SK-N-MC (cell line): Measurements from ENCODE around the gene SDF4.

Experiments used
- DNase-seq: peaks from one replicate; pipeline ENCODE4 v3.0.0-alpha.2; 2011; ENCODE audit warnings: low read depth, low spot score
- H3K27ac ChIP-seq: fragments of 200-600 bp; sonication (generic); 2 replicates; pipeline ENCODE4 v1.5.1; 2016; ENCODE audit warnings: mixed run types
- H3K36me3 ChIP-seq: fragments of 200-600 bp; sonication (generic); 2 replicates; pipeline ENCODE4 v1.6.1; 2017; ENCODE audit warnings: antibody characterized with exemption, low read length, mixed read lengths; ENCODE audit not compliant: insufficient read depth
- H3K4me3 ChIP-seq: fragments of 200-600 bp; sonication (generic); 2 replicates; pipeline ENCODE4 v1.5.1; 2016
- H3K9ac ChIP-seq: fragments of 200-600 bp; sonication (generic); 2 replicates; pipeline ENCODE4 v1.8.0; 2017; ENCODE audit warnings: mixed run types, mixed read lengths; ENCODE audit not compliant: insufficient read length
- H3K9me3 ChIP-seq: fragments of 200-600 bp; sonication (generic); 2 replicates; pipeline ENCODE4 v1.6.1; 2017; ENCODE audit warnings: low read depth, mild to moderate bottlenecking, antibody characterized with exemption, low read length, moderate library complexity, mixed read lengths
- EZH2 ChIP-seq: fragments of 200-600 bp; sonication (generic); IDR thresholded peaks from one replicate; pipeline ENCODE4 v1.6.1; 2017; ENCODE audit warnings: antibody characterized with exemption
- FOXP2 ChIP-seq: optimal IDR thresholded peaks from 2 replicates; pipeline ENCODE3; 2011; ENCODE audit warnings: mild to moderate bottlenecking, moderate library complexity; ENCODE audit not compliant: insufficient read depth; ENCODE audit errors: extremely low read length, control extremely low read depth
- POLR2AphosphoS5 ChIP-seq: IDR thresholded peaks from 2 replicates; pipeline ENCODE4 v1.6.1; 2012; ENCODE audit warnings: mild to moderate bottlenecking, low read depth, low read length, borderline replicate concordance

The SDF4 gene

GRCh38 chr1:1240822-1241587, 9.2 kb upstream of the SDF4 start:
- Histone ChIP-seq H3K27ac (no peak overlapping the region), H3K4me3 (no peak overlapping the region), H3K9ac (no peak overlapping the region), H3K36me3 (no peaks in the 10 kb centered on the region), H3K9me3 (no peaks in the 10 kb centered on the region)
- TF ChIP-seq POLR2AphosphoS5: no peak
- TF ChIP-seq EZH2: no peak
- no peak for TF ChIP-seq FOXP2
- no peak for DNase-seq

DNA sequence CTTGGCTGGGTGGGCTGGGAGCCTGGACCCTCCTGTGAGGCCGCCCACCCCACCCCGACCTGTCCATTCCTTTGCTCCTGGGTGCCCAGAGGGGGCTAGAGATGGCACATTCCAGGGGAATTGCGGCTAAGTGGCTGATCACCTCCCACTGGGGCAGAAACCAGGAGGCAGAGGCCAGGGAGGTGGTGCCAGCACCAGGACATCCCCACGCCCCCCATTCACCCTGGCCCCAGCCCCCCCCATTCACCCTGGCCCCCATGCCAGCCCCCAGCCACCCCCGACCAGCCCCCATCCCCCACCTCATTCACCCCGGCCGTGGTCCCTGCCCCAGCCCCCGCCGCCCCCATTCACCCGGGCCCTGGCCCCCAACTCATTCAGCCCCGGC, 8.5 kb upstream of the SDF4 start:
- Histone ChIP-seq H3K27ac (no peak overlapping the region), H3K9me3 (no peaks in the 10 kb centered on the region), H3K9ac (no peak overlapping the region), H3K36me3 (no peaks in the 10 kb centered on the region), H3K4me3 (no peak overlapping the region)
- DNase-seq: no peak
- TF ChIP-seq POLR2AphosphoS5 (no peak), FOXP2 (no peak), EZH2 (no peak)

DNA sequence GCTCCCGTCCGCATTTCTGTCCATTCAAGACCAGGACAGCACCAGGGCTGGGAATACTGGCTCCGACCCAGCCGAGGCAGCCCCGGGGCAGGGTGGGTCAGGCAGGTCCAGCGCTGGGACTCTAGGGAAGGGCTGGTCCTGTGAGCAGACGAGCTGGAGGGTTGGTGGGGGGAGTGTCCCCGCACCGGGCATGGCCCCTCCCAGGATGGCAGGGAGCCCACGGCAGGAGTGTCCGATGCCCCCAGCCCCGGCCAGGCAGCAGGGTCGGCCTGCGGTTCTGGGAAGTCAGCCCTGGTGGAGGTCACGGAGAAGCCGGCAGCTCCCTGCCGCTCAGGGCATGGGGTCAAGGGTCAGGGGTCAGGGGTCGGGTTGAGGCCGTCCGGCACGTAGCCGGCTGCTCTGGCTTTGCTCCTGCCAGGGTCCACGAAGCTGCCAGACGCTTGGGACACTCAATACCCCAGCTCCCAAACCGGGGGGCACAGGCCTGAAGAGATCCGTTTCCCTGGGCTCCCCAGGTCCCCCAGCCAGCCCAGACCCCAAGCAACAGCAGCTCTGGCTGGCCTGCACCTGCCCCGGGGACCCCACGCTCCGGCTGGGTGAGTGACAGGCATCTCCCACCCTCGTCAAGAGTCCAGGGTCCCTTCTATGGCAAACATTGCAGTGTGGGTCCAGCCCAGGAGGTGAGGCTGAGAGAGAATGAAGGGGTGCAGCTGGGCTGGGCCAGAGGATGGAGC, 8.0 kb upstream of the SDF4 start:
- H3K9ac ChIP-seq: no peak overlapping the region
- no peak overlapping the region for H3K4me3 ChIP-seq
- no peak for TF ChIP-seq EZH2
- TF ChIP-seq POLR2AphosphoS5: no peak
- no peak for TF ChIP-seq FOXP2
- H3K36me3 ChIP-seq: no peaks in the 10 kb centered on the region
- H3K27ac ChIP-seq: no peak overlapping the region
- H3K9me3 ChIP-seq: no peaks in the 10 kb centered on the region
- DNase-seq: no peak

DNA sequence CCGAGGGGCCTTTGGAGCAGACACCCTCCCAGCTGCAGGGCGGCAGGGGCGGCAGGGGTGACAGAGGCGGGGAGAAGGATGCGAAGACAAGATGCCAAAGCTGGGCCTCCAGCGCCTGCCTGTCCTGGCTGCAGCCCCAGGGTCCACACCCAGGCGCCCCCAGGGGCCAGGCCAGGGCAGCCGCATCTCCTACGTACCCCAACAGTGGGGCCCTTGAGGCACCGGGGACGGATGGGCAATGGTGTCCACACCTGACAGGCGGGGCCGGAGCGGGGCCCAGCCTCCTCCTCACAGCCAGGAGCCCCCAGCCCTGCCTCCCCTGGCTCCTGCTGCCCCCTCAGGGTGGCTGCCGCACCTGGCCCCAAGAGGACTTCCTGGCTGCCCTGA, 7.4 kb upstream of the SDF4 start:
- H3K36me3 ChIP-seq: no peaks in the 10 kb centered on the region
- H3K27ac ChIP-seq: no peak overlapping the region
- no peak overlapping the region for H3K4me3 ChIP-seq
- no peak overlapping the region for H3K9ac ChIP-seq
- TF ChIP-seq EZH2 (no peak), FOXP2 (no peak), POLR2AphosphoS5 (no peak)
- H3K9me3 ChIP-seq: no peaks in the 10 kb centered on the region
- DNase-seq: no peak

GRCh38 chr1:1238702-1239178, 6.9 kb upstream of the SDF4 start:
- DNase-seq: no peak
- Histone ChIP-seq H3K27ac (no peak overlapping the region), H3K4me3 (no peak overlapping the region), H3K9me3 (no peaks in the 10 kb centered on the region), H3K36me3 (no peaks in the 10 kb centered on the region), H3K9ac (no peak overlapping the region)
- no peak for TF ChIP-seq EZH2
- TF ChIP-seq POLR2AphosphoS5: no peak
- TF ChIP-seq FOXP2: no peak

DNA sequence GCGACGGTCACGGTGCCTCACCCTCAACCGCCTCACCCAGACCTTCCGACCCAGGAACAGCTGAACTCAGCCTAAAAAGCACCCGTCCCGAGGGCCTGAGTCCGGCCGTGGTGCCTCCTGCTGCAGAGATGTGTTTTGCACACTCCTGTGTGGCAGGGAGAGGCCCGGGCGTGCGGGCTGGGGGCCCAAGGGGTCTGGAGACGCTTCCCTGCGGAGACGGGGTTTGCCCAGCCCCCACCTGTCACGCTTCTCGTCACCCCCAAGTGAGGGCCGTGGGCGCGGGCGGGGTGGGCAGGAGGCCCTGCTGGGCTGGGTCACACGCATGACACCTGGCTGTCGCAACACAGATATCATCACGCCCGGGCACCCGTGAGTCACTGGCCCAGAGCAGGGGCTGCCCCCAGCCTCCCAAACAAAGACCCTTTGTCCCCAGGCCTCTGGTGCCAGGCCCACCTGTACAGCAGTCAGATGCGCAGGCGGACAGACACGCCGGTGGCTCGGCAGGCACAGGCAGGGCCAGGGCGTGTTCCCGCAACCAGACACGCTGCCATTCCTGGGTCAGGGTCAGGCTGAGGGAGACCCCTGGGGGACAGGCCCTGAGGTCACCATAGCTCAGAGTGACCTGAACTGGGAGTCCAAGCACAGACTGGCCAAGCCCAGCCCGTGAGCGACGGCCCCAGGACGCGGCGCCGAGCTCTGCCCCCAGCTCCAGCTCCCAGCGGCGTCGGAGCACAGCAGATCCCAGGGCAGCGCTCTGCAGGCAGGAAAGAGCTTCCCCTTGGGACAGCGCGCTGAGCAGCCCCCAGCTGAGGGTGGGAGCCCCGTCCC, 6.3 kb upstream of the SDF4 start:
- no peak for TF ChIP-seq FOXP2
- no peak for TF ChIP-seq POLR2AphosphoS5
- TF ChIP-seq EZH2: no peak
- no peak overlapping the region for H3K4me3 ChIP-seq
- H3K9me3 ChIP-seq: no peaks in the 10 kb centered on the region
- no peak for DNase-seq
- no peak overlapping the region for H3K9ac ChIP-seq
- no peaks in the 10 kb centered on the region for H3K36me3 ChIP-seq
- no peak overlapping the region for H3K27ac ChIP-seq

DNA sequence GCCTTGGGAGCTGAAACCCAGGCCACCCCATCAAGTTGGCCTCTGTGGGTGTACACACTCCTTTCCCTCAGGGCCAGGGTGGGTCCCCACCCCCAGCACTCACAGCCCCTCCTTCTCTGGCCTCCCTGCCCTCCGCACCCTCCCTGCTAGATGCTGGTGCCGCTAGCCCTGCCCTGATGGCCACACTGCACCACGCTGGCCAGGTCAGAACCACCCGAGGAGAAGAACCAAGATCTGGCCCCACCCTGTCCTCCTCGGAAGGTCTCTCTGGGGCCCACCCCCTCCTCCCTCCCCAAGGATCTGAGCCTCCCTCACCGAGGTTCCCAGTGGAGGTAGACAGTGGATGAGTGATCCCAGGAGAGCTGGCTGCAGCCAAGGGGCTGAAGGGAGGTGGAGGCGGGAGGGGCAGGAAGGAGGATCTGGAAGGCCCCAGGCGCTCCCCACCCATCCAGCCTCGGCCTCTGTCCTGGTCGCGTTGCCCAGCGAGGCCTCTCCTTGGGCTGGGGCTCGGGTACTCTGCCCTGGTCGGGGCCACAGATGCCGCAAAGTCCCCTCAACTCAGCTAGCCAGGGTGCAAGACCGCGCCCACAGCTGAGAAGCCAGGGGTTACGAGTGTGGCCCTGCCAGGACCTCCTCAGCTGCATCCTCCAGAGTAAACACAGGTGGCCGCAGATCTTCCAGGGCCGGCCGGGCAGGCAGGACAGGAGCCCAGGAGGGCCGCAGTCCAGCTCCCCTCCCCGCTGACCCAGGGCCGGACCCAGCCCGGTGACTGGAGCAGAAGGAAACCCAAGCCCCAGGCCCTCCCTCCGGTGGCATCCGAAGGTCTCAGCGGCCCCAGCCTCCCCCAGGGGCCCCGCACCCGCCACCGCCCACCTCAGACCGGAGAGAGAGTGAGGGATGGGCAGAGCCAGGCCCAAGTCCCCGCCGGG, 5.4 kb upstream of the SDF4 start:
- H3K9me3 ChIP-seq: no peaks in the 10 kb centered on the region
- no peak overlapping the region for H3K9ac ChIP-seq
- no peak for DNase-seq
- no peak overlapping the region for H3K4me3 ChIP-seq
- H3K27ac ChIP-seq: 0 out of 2 replicates have a peak overlapping the region, but pooled peaks have one; percentile 2
- TF ChIP-seq FOXP2 (no peak), POLR2AphosphoS5 (no peak; the same call in 1 of the 2 replicates), EZH2 (no peak)
- no peaks in the 10 kb centered on the region for H3K36me3 ChIP-seq
